22Rv1 (cell line): ENCODE results near the gene UACA.

ENCODE experiments used
- CTCF ChIP-seq: fragments of 450-650 bp; IDR thresholded peaks from 2 replicates; pipeline ENCODE4 v1.5.1; 2017; ENCODE audit warnings: mild to moderate bottlenecking
- ZFX ChIP-seq: fragments of 450-650 bp; IDR thresholded peaks from 2 replicates; pipeline ENCODE4 v1.6.1; 2017; ENCODE audit warnings: antibody characterized with exemption, borderline replicate concordance

GRCh38 chr15:70761931-70762468 is 1.4 kb downstream of the UACA start:
- TF ChIP-seq CTCF = no peak
- TF ChIP-seq ZFX = no peak
